Upper lobe of left lung (tissue), 4 donors: ENCODE measurements around the gene CHST8.

Experiments
- CTCF ChIP-seq, 6 experiments: fragments of 450-650 bp in 4 of 6; fragments of 200-600 bp in 2 of 6; sonication (generic) in 2 of 6; IDR thresholded peaks; one replicate each; pipeline ENCODE4 v1.5.1; 2016 to 2019; ENCODE audit warnings: antibody characterized with exemption in 6 of 6
- EP300 ChIP-seq, 4 donors: sonication (generic); formaldehyde crosslinking; IDR thresholded peaks; one replicate each; pipeline ENCODE4 v1.5.1; 2017; ENCODE audit warnings: antibody characterized with exemption in 4 of 4, control low read depth in 2 of 4
- POLR2A ChIP-seq, 4 donors: fragments of 450-650 bp; IDR thresholded peaks; one replicate each; pipeline ENCODE4 v1.5.1; 2016 to 2017; ENCODE audit warnings: antibody characterized with exemption in 4 of 4, mild to moderate bottlenecking in 2 of 4

- TF ChIP-seq CTCF (IDR thresholded peaks at IDR 0.05): no peak
- TF ChIP-seq EP300 (IDR thresholded peaks at IDR 0.05): no peak
- no peak for TF ChIP-seq POLR2A (IDR thresholded peaks at IDR 0.05)
Measured at GRCh38 chr19:33649627-33650305, 28.0 kb downstream of the CHST8 start.
